Measurements from ENCODE around the gene CHD1.

Gene CHD1

DNA sequence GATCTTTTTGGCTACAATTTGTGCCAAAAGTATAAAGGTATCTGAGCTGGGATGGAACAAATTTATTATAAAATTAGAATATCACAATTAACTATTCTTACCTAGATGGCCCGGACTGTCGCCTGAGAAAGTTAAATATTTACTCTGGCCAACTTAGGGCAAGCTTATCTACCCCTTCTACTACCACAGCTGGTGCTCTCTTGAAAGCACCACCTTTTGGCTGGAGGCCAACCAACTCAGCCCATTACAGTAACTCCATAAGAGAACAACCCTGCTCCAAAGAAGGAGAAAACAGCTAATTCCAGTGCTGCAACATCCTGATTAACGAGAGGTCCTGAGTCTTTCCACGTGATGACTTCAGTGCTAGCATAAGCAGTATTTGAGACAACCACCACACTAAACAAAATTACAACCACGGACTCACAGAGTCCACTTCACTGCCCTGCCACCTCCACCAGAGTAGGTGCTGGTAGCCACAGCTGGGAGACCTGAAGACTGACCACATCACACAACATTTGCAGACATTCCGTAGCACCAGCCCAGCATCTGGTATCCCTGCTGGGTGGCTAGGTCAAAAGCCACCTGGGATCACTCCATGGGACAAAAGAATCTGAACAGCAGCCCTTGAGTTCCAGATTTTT is 112.1 kb downstream of the CHD1 start:
- in situ Hi-C loops (cut with MboI; ENCODE audit: low sequenced_read_pairs), result no loop called here

DNA sequence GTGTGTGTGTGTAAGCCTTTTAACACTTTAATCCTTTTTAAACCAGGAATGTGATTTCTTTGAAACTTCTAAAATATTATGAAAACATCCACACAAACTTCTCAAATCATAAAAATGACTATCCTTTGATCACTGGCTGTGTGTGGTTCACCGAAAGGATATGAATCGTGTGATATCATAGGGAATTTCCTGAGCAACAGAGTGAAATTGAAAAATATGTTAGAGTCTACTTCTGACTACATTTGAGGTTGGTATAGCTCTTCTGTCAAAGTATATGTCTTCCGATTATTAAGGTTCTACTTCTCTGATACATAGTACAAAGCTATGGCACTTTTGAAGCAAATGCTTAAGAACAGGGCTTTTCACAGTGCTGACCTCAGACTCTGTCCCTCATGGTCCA is 115.1 kb downstream of the CHD1 start:
- in situ Hi-C loops (cut with MboI; ENCODE audit: low sequenced_read_pairs), result no loop called here

DNA sequence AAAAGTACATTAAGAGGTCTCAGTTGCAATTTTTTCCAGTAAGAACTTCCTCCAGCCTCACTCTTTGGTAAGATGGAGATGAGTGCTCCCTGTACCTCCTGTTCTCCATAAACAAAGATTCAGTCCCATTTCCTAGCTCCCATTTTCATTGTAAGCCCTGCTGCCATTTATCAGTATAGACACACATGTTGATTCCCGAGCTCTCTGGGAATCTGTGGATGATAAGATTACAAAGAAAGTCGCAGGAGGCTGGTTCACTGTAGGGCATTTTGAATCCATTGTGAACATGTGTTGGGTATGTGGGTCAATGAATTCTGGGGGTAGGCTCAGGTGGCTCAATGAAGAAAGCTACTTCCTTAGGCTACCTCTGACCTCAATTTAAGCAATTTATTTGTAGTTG is 118.6 kb downstream of the CHD1 start:
- in situ Hi-C loops (cut with MboI; ENCODE audit: low sequenced_read_pairs), result no loop called here

DNA sequence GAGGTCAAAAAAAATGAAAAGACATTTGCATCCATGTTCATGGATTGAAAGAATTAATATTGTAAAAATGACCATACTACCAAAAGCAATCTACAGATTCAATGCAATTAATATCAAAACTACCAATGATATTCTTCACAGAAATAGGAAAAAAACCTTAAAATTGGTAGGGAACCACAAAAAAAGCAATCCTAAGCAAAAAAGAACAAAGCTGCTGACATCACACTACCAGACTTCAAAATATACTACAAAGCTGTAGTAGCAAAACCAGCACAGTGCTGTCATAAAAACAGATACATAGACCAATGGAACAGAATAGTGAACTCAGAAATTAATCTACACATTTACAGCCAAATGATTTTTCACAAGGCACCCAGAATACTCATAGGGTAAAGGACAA is 121.0 kb downstream of the CHD1 start:
- in situ Hi-C loops (cut with MboI; ENCODE audit: low sequenced_read_pairs), result no loop called here

DNA sequence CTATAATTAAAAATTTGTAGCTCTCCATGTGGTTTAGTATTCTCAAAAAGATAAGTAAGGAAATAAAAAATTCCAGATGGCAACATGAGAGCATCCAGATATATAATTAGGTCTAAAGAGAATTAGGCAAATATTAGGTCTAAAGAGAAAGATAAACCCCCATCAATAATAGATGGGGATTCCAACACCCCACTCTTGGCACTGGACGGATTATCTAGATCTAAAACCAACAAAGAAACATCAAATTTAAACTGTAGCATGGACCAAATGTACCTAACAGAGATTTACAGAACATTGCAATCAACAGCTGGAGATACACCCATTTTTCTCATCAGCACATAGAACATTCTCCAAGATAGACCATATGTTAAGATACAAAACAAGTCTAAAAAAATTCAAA is 123.7 kb downstream of the CHD1 start:
- in situ Hi-C loops (cut with MboI; ENCODE audit: low sequenced_read_pairs), result no loop called here

DNA sequence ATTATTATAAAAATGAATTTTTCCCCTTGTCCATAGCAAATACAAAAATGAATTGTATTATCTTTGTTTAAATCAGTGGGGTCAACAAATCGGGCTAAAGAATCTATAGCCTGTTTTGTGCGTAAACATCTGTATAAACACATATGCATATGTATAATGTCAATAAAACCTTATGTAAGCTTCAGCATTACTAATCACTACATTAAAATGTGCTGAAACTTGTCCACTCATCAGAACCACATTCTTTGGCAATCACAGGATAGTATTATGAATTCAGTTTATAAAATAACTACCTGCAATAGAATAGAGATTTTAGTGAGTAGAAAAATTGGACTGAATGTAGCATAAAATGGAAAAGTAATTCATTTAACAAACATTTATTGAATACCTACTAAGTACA is 124.7 kb downstream of the CHD1 start:
- in situ Hi-C loops (cut with MboI; ENCODE audit: low sequenced_read_pairs), result no loop called here

Data from hTERT RPE-1 (cell line).